Ovary (tissue), 9 donors: Measurements from ENCODE around the gene KATNB1. TPM values are rescaled to one million over a fixed set of nuclear protein-coding genes. Genes with fewer than 3 reads are reported as not detected.

Experiments used
- DNase-seq, 5 donors: peaks; one replicate each; pipeline ENCODE4 v3.0.0-alpha.2; 2019 to 2020
- H3K27ac ChIP-seq, 2 donors: fragments of 200-600 bp; one replicate each; pipeline versions ENCODE4 v1.5.1 to v1.8.0; 2019 to 2022
- H3K27me3 ChIP-seq: fragments of 200-600 bp; one replicate; pipeline ENCODE4 v1.8.0; 2022
- H3K36me3 ChIP-seq: fragments of 200-600 bp; sonication (generic); one replicate; pipeline ENCODE4 v1.5.1; 2019
- H3K4me1 ChIP-seq: one replicate; pipeline ENCODE4 v1.8.1; 2013; ENCODE audit warnings: mild to moderate bottlenecking, moderate library complexity; ENCODE audit not compliant: insufficient read depth
- H3K4me3 ChIP-seq: fragments of 200-600 bp; sonication (generic); one replicate; pipeline ENCODE4 v1.5.1; 2017
- H3K9me3 ChIP-seq, 2 donors: fragments of 200-600 bp in 1 of 2; sonication (generic) in 1 of 2; one replicate each; pipeline versions ENCODE4 v1.5.1 to v1.8.1; 2013 to 2019; ENCODE audit warnings: mild to moderate bottlenecking in 1 of 2, moderate library complexity in 1 of 2
- EP300 ChIP-seq: sonication (generic); formaldehyde crosslinking; IDR thresholded peaks from one replicate; pipeline ENCODE4 v1.6.1; 2017; ENCODE audit warnings: antibody characterized with exemption
- POLR2A ChIP-seq: fragments of 450-650 bp; IDR thresholded peaks from one replicate; pipeline ENCODE4 v1.6.1; 2017; ENCODE audit warnings: antibody characterized with exemption, mild to moderate bottlenecking, moderate library complexity
- WGBS, 3 donors: extraction: QIAGEN DNeasy Blood & Tissue Kit in 1 of 3; methylation state at CpG; one replicate each; pipeline versions ENCODE4 v1.1.5 to v1.1.7; 2013 to 2017; 5-methylcytosine and 5-hydroxymethylcytosine counted together
- intact Hi-C, 4 donors: fragments of 100-400 bp; cut with DNase I; formaldehyde crosslinking; loops; one replicate each; pipeline versions ENCODE4 v1.11.0 to v1.15.1; 2022 to 2023
- polyA plus RNA-seq, 2 donors: library from polyadenylated mRNA; stranded (reverse); fragments of 200-250 nt in 1 of 2; fragments of 350-450 nt in 1 of 2; fragmentation: Illumina TruSeq in 1 of 2; extraction: RNeasy Lipid Tissue Mini Kit (QIAGEN cat#74804) in 1 of 2; gene quantifications; one replicate each; pipeline ENCODE4 v1.2.3, GENCODE V29; 2013 to 2014
- total RNA-seq, 7 donors: library from RNA; depleted of rRNA in 2 of 7; stranded (reverse); fragments of >200 nt in 2 of 7; fragmentation: NEBNext Ultra II Directional in 3 of 7; extraction: Animal tissue kit (Norgen Biotek cat#: 25700) in 3 of 7; gene quantifications; one replicate each; pipeline versions ENCODE4 v1.1.0 to v1.2.4, GENCODE V29; 2016 to 2023
- TF ChIP-seq, protein P1 (sequence below), 3 donors: fragments of 450-650 bp in 2 of 3; fragments of 200-600 bp in 1 of 3; IDR thresholded peaks; one replicate each; pipeline versions ENCODE4 v1.5.1 to v1.8.0; 2016 to 2022; ENCODE audit warnings: antibody characterized with exemption in 3 of 3, mild to moderate bottlenecking in 1 of 3
- donor health status: DM: no; HTN: no; CAD: no; lungs with moderate emphysema.
- donor health status: DM: no; HTN: no; CAD: no.
- donor health status: Bipolar disorder and iron deficiency.
- donor health status: DM: yes; HTN: yes; CAD: no.
- donor health status: DM: no; HTN: no; CAD: no.
- donor health status: DM: yes; HTN: yes; CAD: no.

The KATNB1 gene
- total and polyA plus RNA-seq, 9 donors, result 3.4 to 20.2 (median 12.5) TPM

DNA sequence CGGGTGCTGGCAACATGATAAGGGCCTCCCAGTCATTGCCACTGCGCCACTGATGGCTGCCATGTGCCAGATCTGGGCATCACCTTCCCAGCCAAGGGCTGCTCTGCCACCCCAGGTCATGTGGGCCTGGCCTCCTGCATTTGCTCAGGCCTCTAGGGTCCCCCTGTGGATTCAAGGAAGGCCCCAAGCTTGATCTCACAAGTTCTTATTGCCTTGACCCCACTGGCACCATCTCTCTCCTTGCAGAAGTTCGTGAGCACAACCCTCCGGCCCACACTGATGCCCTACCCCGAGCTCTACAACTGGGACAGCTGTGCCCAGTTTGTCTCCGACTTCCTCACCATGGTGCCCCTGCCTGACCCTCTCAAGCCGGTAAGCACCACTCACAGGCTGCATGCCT, 35.7 kb upstream of the KATNB1 start:
- TF ChIP-seq EP300 (no peak), POLR2A (no peak)
- TF ChIP-seq, protein P1, sequence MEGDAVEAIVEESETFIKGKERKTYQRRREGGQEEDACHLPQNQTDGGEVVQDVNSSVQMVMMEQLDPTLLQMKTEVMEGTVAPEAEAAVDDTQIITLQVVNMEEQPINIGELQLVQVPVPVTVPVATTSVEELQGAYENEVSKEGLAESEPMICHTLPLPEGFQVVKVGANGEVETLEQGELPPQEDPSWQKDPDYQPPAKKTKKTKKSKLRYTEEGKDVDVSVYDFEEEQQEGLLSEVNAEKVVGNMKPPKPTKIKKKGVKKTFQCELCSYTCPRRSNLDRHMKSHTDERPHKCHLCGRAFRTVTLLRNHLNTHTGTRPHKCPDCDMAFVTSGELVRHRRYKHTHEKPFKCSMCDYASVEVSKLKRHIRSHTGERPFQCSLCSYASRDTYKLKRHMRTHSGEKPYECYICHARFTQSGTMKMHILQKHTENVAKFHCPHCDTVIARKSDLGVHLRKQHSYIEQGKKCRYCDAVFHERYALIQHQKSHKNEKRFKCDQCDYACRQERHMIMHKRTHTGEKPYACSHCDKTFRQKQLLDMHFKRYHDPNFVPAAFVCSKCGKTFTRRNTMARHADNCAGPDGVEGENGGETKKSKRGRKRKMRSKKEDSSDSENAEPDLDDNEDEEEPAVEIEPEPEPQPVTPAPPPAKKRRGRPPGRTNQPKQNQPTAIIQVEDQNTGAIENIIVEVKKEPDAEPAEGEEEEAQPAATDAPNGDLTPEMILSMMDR (IDR thresholded peaks at IDR 0.05), result no peak
- Histone ChIP-seq H3K27me3 (no peaks in the 10 kb centered on the region), H3K27ac (no peak overlapping the region), H3K9me3 (no peaks in the 10 kb centered on the region), H3K4me3 (no peak overlapping the region), H3K36me3 (no peaks in the 10 kb centered on the region), H3K4me1 (no peaks in the 10 kb centered on the region)
- WGBS, 3 donors, result 91 to 93% (median 92%) methylated on average over 7 of the region's 7 CpGs
- no peak for DNase-seq
- intact Hi-C loops, result no loop called here

DNA sequence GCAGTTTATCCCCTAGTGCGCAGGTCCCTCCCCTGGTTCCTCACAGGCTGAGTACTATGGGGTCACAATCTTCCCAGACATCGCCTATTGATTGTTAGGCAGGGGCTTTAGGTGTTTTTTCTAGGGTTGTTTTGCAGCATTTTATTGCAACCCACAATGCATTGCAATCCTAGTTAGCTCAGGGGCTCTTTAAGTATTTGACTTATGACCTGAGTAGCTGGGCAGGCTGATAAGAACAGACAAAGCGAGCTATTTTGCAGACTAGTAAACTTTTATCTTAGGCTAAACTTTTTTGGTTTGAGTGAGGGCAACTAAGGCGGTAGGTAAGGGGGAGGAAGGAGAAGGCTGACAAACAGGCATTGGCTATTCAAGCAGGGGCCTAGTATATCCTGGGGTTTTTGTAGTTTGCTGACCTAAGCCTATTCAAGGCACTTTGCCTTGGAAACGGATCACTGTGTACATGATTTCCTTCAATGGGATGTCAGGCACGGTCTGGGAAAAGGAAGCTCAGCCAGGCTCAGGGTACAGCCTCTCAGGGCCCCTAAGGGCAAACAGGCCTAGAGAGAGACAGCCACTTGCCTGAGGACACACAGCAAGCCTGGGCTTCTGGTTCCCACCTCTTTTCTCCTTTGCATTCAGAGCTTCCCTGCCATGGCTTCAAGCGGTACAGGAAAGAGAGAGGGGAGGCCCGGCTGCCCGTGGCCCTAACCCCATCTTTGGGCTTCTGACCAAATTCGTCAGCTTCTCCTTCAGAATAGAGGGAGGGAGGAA, 34.6 kb upstream of the KATNB1 start:
- intact Hi-C loops, result no loop called here
- no peak overlapping the region for H3K27ac ChIP-seq
- TF ChIP-seq POLR2A, result no peak
- no peak for TF ChIP-seq EP300
- TF ChIP-seq, protein P1 (IDR thresholded peaks at IDR 0.05), result no peak
- no peaks in the 10 kb centered on the region for H3K4me1 ChIP-seq
- no peaks in the 10 kb centered on the region for H3K27me3 ChIP-seq
- no peak for DNase-seq
- H3K4me3 ChIP-seq, result no peak overlapping the region
- no peaks in the 10 kb centered on the region for H3K9me3 ChIP-seq
- 59 to 68% (median 62%) methylated on average over 10 of the region's 10 CpGs for WGBS, 3 donors
- H3K36me3 ChIP-seq, result no peaks in the 10 kb centered on the region

DNA sequence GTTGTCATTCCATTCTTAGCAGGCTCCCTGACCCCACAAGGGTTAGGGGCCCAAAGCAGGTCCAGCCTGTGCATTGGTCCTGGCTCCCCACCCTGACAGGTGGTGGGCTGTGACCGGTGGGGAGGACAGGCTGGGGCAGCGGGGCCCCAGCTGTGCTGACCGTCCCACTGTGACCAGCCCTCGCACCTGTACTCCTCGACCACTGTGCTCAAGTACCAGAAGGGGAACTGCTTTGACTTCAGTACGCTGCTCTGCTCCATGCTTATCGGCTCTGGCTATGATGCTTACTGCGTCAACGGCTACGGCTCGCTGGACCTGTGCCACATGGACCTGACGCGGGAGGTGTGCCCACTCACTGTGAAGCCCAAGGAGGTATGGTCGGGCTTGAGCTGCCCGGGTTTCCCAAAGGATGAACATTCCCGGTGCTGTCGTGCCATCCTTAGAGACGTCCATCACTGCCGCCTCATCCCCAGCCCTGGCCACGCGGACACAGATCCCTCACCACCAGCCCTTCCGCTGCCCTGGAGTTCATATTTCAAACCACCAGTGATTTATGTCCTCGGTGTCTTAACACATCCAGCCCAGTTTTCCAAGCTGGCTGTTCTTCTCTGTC, 33.7 kb upstream of the KATNB1 start:
- peak in 1 of 5 donors; percentile 50 for DNase-seq
- Histone ChIP-seq H3K27me3 (no peaks in the 10 kb centered on the region), H3K27ac (no peak overlapping the region), H3K9me3 (no peaks in the 10 kb centered on the region), H3K36me3 (no peaks in the 10 kb centered on the region), H3K4me1 (no peaks in the 10 kb centered on the region), H3K4me3 (no peak overlapping the region)
- WGBS, 3 donors, result 47 to 58% (median 49%) methylated on average over 23 of the region's 23 CpGs
- TF ChIP-seq, protein P1 (IDR thresholded peaks at IDR 0.05), result no peak
- TF ChIP-seq EP300 (no peak), POLR2A (no peak)
- intact Hi-C loops, result no loop called here

DNA sequence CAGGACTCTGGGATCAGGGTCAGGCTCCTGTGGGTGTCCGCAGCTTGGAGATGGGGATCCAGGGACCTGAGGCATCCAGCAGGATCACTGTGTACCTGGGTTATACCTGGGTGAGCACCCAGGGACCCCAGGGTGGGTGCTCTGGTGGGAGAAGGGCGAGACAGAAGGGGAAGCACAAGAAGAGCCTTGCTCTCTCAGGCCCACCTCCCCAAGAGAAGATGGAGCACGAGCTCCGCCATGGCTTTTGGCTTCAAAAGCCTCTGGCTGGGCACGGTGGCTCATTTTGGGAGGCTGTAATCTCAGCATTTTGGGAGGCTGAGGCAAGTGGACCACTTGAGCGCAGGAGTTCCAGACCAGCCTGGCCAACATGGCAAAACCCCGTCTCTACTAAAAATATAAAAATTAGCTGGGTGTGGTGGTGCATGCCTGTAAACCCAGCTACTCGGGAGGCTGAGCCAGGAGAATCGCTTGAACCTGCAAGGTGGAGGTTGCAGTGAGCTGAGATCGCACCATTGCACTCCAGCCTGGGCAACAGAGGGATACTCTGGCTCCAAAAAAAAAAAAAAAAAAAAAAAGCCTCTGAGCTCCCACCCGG, 32.1 kb upstream of the KATNB1 start:
- H3K9me3 ChIP-seq, result no peaks in the 10 kb centered on the region
- TF ChIP-seq, protein P1 (IDR thresholded peaks at IDR 0.05), result no peak
- TF ChIP-seq POLR2A, result no peak
- TF ChIP-seq EP300, result no peak
- WGBS, 3 donors, result 89 to 91% (median 90%) methylated on average over 11 of the region's 11 CpGs
- H3K27ac ChIP-seq, result no peak overlapping the region
- no peak for DNase-seq
- H3K36me3 ChIP-seq, result no peaks in the 10 kb centered on the region
- no peaks in the 10 kb centered on the region for H3K27me3 ChIP-seq
- intact Hi-C loops, result no loop called here
- no peaks in the 10 kb centered on the region for H3K4me1 ChIP-seq
- no peak overlapping the region for H3K4me3 ChIP-seq
